Smooth muscle cell (in vitro differentiated cells): ENCODE measurements around the gene TRIM75. TPM values are rescaled to one million over a fixed set of nuclear protein-coding genes. Genes with fewer than 3 reads are reported as not detected.

Source experiments
- DNase-seq: peaks from one replicate; lab custom pipeline; 2025; ENCODE audit not compliant: unreplicated experiment; lab: John Stamatoyannopoulos, UW
- H2AFZ ChIP-seq: fragments of 200-600 bp; sonication (generic); 2 replicates; pipeline ENCODE4 v1.6.0; 2016; ENCODE audit warnings: antibody characterized with exemption, low read depth, mild to moderate bottlenecking
- H3F3A ChIP-seq: fragments of 200-600 bp; sonication (generic); 2 replicates; pipeline ENCODE4 v1.6.0; 2017; ENCODE audit warnings: antibody characterized with exemption, low read depth
- H3K27ac ChIP-seq: fragments of 200-600 bp; sonication (generic); 2 replicates; pipeline ENCODE4 v1.5.1; 2016; ENCODE audit warnings: low read depth, mild to moderate bottlenecking
- H3K27me3 ChIP-seq: fragments of 200-600 bp; sonication (generic); 2 replicates; pipeline ENCODE4 v1.6.1; 2016; ENCODE audit warnings: low read depth, mild to moderate bottlenecking
- H3K36me3 ChIP-seq: fragments of 200-600 bp; sonication (generic); 2 replicates; pipeline ENCODE4 v1.5.1; 2016; ENCODE audit warnings: low read depth
- H3K4me1 ChIP-seq: fragments of 200-600 bp; sonication (generic); 2 replicates; pipeline ENCODE4 v1.5.1; 2016; ENCODE audit warnings: low read depth
- H3K4me2 ChIP-seq: fragments of 200-600 bp; sonication (generic); 2 replicates; pipeline ENCODE4 v1.6.0; 2016; ENCODE audit warnings: mild to moderate bottlenecking
- H3K4me3 ChIP-seq: fragments of 200-600 bp; sonication (generic); 2 replicates; pipeline ENCODE4 v1.5.1; 2016; ENCODE audit warnings: mild to moderate bottlenecking
- H3K79me2 ChIP-seq: fragments of 200-600 bp; sonication (generic); 2 replicates; pipeline ENCODE4 v1.6.0; 2016; ENCODE audit warnings: low read depth, mild to moderate bottlenecking
- H3K9ac ChIP-seq: fragments of 200-600 bp; sonication (generic); 2 replicates; pipeline ENCODE4 v1.6.0; 2016; ENCODE audit warnings: low read depth
- H3K9me3 ChIP-seq: fragments of 200-600 bp; sonication (generic); replicated peaks from 2 replicates; pipeline ENCODE4 v1.5.1; 2016; ENCODE audit warnings: low read depth
- H4K20me1 ChIP-seq: fragments of 200-600 bp; sonication (generic); 2 replicates; pipeline ENCODE4 v1.6.0; 2016; ENCODE audit warnings: low read depth
- WGBS: methylation state at CpG from one replicate; pipeline ENCODE4 v1.1.7; 2016; ENCODE audit warnings: low lambda C conversion rate; 5-methylcytosine and 5-hydroxymethylcytosine counted together
- polyA plus RNA-seq: library from polyadenylated mRNA; unstranded; fragments of >200 nt; fragmentation: Nextera tagmentation; extraction: Ambion mirVana; gene quantifications from 2 replicates; pipeline ENCODE4 v1.2.1, GENCODE V29; 2016
- total RNA-seq: library from RNA; depleted of rRNA; stranded (reverse); fragments of >200 nt; gene quantifications from 2 replicates; pipeline ENCODE4 v1.2.3, GENCODE V29; 2014
- TF ChIP-seq, protein P1 (sequence below): fragments of 200-600 bp; sonication (generic); IDR thresholded peaks from 2 replicates; pipeline ENCODE4 v1.5.1; 2017; ENCODE audit warnings: borderline replicate concordance, mild to moderate bottlenecking, antibody characterized with exemption; ENCODE audit not compliant: insufficient read depth, poor library complexity, severe bottlenecking

Gene TRIM75
- total and polyA plus RNA-seq, 2 experiments from 2014 or later, result not detected

DNA sequence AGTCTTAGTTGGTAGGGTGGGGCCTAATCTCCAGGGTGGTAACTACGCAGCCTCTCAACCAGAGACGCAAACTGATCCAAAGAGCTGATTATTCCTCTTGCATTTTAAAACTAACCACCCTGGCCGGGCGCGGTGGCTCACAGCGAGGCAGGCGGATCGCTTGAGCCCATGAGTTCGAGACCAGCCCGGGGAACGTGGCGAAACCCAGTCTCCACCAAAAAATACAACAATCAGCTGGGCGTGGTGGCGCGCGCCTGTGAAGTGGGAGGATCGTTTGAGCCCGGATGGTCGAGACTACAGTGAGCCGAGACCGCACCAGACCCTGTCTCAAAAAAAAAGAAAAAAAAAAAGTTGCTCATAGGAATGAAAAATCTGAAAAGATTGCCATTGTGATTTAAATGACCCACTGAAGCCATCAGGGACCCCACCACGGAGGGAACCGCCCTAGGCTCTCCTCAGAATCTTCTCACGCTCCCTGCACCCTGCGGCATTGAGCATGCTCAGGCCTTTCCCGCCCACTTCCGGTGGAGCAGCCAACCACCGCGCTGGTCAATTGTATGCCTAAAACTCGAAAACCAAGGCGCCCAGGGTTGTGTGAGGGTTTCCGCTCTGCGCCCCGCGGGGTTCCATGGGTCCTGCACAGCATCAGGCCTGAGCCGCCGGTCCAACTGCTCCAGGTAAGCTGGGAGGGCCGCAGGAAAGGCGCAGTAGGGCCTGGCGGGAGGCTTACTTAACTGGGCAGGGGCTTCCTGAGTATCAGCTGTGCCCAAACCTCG, 22.0 kb upstream of the TRIM75 start, which contains the start of gene TRIM60:
Gene TRIM60 (plus strand): TSS at position 564 of the 776 bp plus-strand sequence. CDS start 8,074 bp downstream, outside the sequence.
- no peak within 1 kb of the TSS for H3K4me3 ChIP-seq
- no peaks in the 10 kb centered on the region for H3F3A ChIP-seq
- H3K9ac ChIP-seq, result no peak within 1 kb of the TSS
- 97% methylated on average over 41 of the region's 41 CpGs for WGBS
- no peaks in the 10 kb centered on the region for H3K4me1 ChIP-seq
- no peaks in the 10 kb centered on the region for H3K79me2 ChIP-seq
- H3K4me2 ChIP-seq, result no peak within 1 kb of the TSS
- no peaks in the 10 kb centered on the region for H3K9me3 ChIP-seq
- no peak within 1 kb of the TSS for H2AFZ ChIP-seq
- TF ChIP-seq, protein P1, sequence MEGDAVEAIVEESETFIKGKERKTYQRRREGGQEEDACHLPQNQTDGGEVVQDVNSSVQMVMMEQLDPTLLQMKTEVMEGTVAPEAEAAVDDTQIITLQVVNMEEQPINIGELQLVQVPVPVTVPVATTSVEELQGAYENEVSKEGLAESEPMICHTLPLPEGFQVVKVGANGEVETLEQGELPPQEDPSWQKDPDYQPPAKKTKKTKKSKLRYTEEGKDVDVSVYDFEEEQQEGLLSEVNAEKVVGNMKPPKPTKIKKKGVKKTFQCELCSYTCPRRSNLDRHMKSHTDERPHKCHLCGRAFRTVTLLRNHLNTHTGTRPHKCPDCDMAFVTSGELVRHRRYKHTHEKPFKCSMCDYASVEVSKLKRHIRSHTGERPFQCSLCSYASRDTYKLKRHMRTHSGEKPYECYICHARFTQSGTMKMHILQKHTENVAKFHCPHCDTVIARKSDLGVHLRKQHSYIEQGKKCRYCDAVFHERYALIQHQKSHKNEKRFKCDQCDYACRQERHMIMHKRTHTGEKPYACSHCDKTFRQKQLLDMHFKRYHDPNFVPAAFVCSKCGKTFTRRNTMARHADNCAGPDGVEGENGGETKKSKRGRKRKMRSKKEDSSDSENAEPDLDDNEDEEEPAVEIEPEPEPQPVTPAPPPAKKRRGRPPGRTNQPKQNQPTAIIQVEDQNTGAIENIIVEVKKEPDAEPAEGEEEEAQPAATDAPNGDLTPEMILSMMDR, result no peak
- H4K20me1 ChIP-seq, result no peaks in the 10 kb centered on the region
- H3K36me3 ChIP-seq, result no peaks in the 10 kb centered on the region
- H3K27me3 ChIP-seq, result no peaks in the 10 kb centered on the region
- DNase-seq, result no peak
- no peak within 1 kb of the TSS for H3K27ac ChIP-seq

DNA sequence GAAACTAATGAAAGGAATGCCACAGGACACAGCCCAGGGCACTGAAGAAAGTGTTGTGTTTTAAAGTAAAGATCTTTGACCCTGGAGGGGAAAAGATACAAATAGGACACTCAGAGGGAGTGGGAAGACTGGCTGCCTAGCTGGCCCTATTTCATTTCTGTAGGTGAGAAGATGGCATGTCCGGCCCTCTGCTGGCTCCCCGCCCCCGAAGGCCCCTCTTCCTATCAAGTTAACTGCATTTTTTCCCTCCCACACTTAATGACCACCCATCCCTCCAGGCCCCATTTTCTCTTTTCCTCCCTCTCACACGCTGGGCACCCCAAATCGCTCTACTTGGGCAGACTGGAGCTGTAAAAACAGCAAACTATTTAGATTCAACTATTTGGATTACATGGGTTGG, 5.5 kb upstream of the TRIM75 start:
- H4K20me1 ChIP-seq, result no peaks in the 10 kb centered on the region
- no peaks in the 10 kb centered on the region for H3K36me3 ChIP-seq
- H3K9ac ChIP-seq, result no peak overlapping the region
- no peak overlapping the region for H3K4me3 ChIP-seq
- no peaks in the 10 kb centered on the region for H3K9me3 ChIP-seq
- WGBS, result 73% methylated on average over 5 of the region's 5 CpGs
- no peaks in the 10 kb centered on the region for H3K27me3 ChIP-seq
- no peak for DNase-seq
- H3K79me2 ChIP-seq, result no peaks in the 10 kb centered on the region
- no peak overlapping the region for H2AFZ ChIP-seq
- no peak overlapping the region for H3K27ac ChIP-seq
- H3K4me2 ChIP-seq, result no peak overlapping the region
- no peaks in the 10 kb centered on the region for H3F3A ChIP-seq
- no peaks in the 10 kb centered on the region for H3K4me1 ChIP-seq
- TF ChIP-seq, protein P1, result no peak

- Histone ChIP-seq H3K4me3 (no peak overlapping the region), H4K20me1 (no peaks in the 10 kb centered on the region), H3K27me3 (no peaks in the 10 kb centered on the region), H3K9me3 (no peaks in the 10 kb centered on the region), H3K4me2 (no peak overlapping the region), H3K36me3 (no peaks in the 10 kb centered on the region), H3K79me2 (no peaks in the 10 kb centered on the region), H3K27ac (no peak overlapping the region), H3K9ac (no peak overlapping the region), H3K4me1 (no peaks in the 10 kb centered on the region), H3F3A (no peaks in the 10 kb centered on the region), H2AFZ (no peak overlapping the region)
- DNase-seq, result no peak
- WGBS, result 48% methylated on average over 3 of the region's 3 CpGs
- TF ChIP-seq, protein P1, result no peak
Observed at GRCh38 chr4:165052627-165053026, 1.0 kb upstream of the TRIM75 start.

- H3K79me2 ChIP-seq, result no peaks in the 10 kb centered on the region
- TF ChIP-seq, protein P1, result no peak
- DNase-seq, result no peak
- no peak overlapping the region for H3K4me2 ChIP-seq
- H3K9ac ChIP-seq, result no peak overlapping the region
- H2AFZ ChIP-seq, result no peak overlapping the region
- no peaks in the 10 kb centered on the region for H3K4me1 ChIP-seq
- no peak overlapping the region for H3K4me3 ChIP-seq
- no peaks in the 10 kb centered on the region for H3K9me3 ChIP-seq
- no peaks in the 10 kb centered on the region for H4K20me1 ChIP-seq
- H3F3A ChIP-seq, result no peaks in the 10 kb centered on the region
- no peaks in the 10 kb centered on the region for H3K27me3 ChIP-seq
- no peak overlapping the region for H3K27ac ChIP-seq
- 90% methylated on average over 9 of the region's 9 CpGs for WGBS
- no peaks in the 10 kb centered on the region for H3K36me3 ChIP-seq
Observed at GRCh38 chr4:165055601-165056000, 1.9 kb downstream of the TRIM75 start.
